GM21528 (cell line): Measurements from ENCODE around the gene OR52B2.
"Not testable (repeated sequence)": the region's sequence is repeated elsewhere in the genome, so short reads cannot be mapped to it uniquely, and the experiment has no call there.

Source experiments
- ATAC-seq: cut with Tn5 transposase; IDR thresholded peaks from one replicate; pipeline ENCODE4 v1.9.1; 2021; ENCODE audit warnings: mild to moderate bottlenecking, moderate library complexity; ENCODE audit not compliant: unreplicated experiment, low FRiP score

Gene OR52B2

DNA sequence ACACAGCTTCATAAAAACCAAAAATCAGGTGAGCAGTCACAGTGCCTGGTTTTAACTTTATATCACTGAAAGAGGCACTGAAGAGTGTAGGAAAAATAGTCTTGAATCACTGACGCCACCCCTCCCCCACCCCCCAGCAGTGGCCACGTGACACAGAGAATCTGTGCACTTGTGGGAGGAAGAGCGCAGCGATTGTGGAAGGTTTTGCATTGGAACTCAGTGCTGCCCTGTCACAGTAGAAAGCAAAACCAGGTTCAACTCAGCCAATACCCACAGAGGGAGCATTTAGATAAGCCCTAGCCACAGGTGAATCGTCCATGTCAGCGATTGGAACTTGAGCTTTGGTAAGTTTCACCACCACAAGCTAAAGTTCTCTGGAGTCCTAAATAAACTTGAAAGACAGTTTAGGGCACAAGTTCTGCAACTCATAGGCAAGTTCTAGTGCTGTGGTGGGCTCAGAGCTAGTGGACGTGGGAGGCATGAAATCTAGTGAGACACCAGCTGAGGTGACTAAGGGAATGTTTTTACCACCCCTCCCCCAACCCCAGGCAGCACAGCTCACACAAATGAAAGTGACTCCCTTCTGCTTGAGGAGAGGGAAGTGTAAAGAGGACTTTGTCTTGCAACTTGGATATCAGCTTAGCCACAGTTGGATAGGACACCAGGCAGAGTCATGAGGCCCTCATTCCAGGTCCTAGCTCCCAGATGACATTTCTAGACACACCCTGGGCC lies 13.3 kb downstream of the OR52B2 start:
- ATAC-seq = no peak

DNA sequence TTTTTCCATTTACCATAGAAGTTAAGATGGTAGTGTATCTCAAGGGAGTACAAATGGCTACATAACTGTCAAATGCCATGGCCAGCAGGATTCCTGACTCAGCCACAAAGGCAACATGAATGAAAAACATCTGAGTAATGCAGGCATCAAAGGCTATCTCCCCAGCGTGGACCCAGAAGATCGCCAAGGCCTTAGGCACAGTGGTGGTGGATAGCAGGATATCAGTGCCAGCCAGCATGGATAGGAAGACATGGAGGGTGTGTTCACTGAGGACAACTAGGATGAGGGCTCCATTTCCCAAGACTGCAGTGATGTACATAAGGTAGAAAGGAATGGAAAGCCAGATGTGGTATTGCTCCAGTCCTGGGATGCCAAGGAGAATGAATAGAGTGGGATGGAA lies 18.0 kb downstream of the OR52B2 start:
- no peak for ATAC-seq

- ATAC-seq = no peak
These were observed 19.0 kb downstream of the OR52B2 start for GRCh38 chr11:6151117-6151516.

GRCh38 chr11:6143737-6144136 lies 26.4 kb downstream of the OR52B2 start:
- not testable (repeated sequence) for ATAC-seq

- ATAC-seq = no peak
These were observed 27.2 kb downstream of the OR52B2 start for GRCh38 chr11:6142936-6143335.

DNA sequence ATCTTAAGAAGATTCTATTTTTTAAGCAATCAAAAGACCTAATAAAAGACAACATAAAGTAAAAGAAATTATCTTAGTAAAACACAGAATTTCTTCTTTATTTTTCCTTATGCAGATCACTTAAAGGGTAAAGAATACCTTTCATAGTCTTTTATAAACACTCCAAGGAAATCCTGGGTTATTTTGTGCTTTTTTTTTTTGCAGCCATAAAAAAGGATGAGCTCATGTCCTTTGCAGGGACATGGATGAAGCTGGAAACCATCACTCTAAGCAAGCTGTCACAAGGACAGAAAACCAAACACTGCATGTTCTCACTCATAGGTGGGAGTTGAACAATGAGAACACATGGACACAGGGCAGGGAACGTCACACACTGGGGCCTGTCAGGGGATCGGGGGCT lies 34.2 kb downstream of the OR52B2 start:
- ATAC-seq = not testable (repeated sequence)

DNA sequence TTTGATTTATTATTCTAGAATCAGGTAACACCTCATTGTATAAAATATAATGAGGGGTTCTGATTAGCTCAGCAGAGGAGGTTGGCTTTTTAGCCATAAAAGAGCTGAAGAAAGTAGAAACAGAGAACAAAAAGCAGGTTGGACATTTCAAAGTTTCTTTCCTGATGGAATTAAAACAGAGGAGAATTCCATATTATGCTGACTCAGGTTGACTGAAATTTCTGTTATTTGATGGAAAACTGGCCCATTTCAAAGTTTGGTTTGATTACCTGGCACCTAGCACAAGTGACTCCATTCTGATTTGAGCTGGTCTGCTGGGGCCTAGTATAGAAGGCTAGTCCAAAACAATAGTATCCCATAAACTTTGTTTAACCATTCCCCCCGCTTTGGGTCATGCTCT lies 37.7 kb downstream of the OR52B2 start:
- no peak for ATAC-seq

- no peak for ATAC-seq
These were observed 40.5 kb downstream of the OR52B2 start for GRCh38 chr11:6129635-6130034.

DNA sequence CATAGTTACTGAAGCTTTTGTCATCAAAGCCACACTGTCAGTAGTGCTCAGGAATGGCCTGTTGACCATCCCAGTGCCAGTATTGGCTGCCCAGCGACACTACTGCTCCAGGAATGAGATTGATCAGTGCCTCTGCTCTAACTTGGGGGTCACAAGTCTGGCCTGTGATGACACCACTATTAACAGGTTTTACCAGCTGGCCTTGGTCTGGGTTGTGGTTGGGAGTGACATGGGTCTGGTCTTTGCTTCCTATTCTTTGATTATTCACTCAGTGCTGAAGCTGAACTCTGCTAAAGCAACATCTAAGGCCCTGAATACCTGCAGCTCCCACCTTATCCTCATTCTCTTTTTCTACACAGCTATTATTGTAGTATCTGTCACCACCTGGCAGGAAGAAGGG lies 41.1 kb downstream of the OR52B2 start:
- ATAC-seq = no peak

GRCh38 chr11:6127881-6128280 lies 42.2 kb downstream of the OR52B2 start:
- no peak for ATAC-seq

DNA sequence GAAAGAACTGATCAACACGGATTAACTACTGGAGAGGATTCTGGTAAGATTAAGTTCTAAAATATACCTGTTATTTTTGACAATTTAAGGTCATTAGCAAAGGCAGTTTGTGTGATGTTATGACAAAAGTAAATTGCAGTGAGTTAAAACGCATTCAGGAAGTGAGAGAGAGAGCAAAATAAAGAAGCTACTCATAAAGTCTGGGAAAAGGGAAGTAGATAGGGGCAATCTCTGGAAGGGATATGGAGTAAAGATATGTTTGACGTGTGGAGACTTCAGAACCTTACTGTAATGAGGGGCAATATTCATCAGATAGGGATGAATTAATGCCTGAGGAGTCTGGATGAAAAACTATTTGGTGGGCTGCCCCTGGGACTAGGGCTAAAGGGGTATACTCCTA lies 45.9 kb downstream of the OR52B2 start:
- ATAC-seq = no peak
